Measurements from ENCODE around the gene ZNF74.

Gene ZNF74

GRCh38 chr22:20430720-20431510 lies 37.0 kb downstream of the ZNF74 start:
- no peak for DNase-seq (ENCODE audit: low read depth in 2 of 2, low spot score in 1 of 2)

DNA sequence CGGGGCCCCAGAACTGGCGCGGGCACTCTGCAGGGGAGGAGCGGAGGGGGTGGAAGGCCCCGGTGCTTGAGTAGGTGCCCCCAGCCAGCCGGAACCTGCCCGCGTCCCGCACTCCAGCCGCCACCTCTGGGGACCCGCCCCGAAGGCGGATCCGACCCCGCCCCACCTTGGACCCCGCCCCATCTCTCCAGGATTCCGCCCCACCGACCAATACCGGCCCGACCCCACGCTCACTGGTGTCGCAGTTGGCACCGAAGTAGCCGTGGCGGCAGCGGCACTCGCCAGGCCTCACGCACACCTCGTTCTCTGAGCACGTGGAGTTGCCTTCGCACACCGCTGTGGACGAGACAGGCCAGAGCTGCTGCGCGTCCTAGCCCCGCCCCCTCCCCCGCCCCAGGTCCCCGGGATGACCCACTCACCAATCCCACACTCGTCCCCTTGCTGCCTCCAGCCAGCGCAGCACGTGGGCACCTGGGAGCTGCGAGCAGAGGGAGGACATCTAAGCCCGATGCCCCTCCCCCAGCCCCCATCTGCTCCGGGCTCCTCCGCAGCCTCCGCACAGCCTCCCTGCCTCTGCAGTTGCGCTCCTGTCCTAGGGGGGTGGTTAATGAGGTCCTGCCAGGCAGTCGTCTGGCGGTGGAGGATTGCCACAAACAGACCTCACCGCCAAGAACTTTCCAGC lies 37.7 kb downstream of the ZNF74 start:
- DNase-seq (ENCODE audit: low read depth in 2 of 2, low spot score in 1 of 2), result no peak

- no peak for DNase-seq (ENCODE audit: low read depth in 2 of 2, low spot score in 1 of 2)
These were observed 38.3 kb downstream of the ZNF74 start for GRCh38 chr22:20432244-20432686.

- no peak for DNase-seq (ENCODE audit: low read depth in 2 of 2, low spot score in 1 of 2)
These were observed 39.2 kb downstream of the ZNF74 start for GRCh38 chr22:20433191-20433590.

GRCh38 chr22:20433686-20434241 lies 39.8 kb downstream of the ZNF74 start:
- no peak for DNase-seq (ENCODE audit: low read depth in 2 of 2, low spot score in 1 of 2)

GRCh38 chr22:20434264-20434751 lies 40.4 kb downstream of the ZNF74 start:
- no peak for DNase-seq (ENCODE audit: low read depth in 2 of 2, low spot score in 1 of 2)

- no peak for DNase-seq (ENCODE audit: low read depth in 2 of 2, low spot score in 1 of 2)
These were observed 40.8 kb downstream of the ZNF74 start for GRCh38 chr22:20434773-20435172.

DNA sequence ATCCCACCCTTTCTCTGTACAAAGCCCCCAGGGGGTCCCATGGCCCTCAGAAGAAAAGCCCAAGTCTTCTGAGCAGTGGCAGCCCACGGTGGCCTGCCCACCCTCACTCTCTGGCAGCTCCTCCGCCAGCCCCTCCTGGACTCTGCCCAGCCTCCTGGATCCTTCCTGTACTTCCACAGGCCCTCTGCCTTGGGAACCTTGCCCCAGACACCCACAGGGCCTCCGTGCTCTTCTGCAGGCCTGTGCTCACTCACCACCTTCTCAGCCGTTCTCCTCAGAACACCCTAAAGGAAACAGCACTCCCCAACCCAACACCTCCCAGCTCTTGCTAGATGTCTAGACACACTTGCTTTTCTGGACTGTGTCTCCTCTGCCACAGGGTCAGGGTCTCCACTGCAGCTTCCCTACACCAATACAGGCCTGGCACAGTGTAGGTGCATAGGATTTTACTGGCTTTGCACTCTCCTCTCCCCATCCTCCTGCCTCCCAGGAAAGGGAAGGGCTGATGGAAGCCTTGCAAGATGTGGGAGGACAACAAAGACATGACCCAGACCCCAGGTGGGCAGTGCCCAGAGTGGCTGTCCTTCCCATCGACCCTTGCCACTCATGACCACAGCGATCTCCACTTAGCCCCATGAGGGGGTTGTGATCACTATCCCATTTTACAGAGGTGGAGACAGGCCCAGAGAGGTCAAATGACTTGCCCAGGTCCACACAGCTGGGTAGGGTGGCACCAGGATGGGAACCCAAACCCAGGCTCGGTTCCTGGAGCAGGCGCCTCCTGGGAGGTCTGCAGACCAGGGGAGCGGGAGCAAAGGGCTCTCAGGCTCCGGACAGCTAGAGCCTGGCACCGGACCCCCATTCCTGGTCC lies 41.7 kb downstream of the ZNF74 start:
- DNase-seq (ENCODE audit: low read depth in 2 of 2, low spot score in 1 of 2), result no peak

DNA sequence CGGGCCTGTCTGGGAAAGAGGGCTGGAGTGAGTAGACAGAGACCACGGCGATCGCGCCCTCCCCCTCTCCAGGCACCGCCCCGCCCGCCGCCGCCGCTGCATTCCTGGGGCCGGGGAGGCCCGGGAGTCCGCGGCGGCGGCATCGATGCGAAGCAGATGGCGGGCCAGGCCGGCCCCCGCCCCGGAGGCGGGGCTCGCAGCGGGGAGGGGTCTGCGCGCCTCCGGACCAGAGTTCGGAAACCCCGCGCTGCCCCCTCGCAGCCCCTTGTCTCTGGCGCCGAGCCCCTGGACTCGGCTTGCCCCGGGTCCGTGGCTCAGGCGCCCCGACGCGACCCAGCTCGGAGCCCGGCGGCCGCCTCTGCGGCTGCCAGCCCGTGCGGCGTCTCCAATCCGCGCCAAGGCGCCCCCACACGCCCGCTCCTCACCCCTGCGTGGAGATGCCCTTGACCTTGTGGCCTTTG lies 42.4 kb downstream of the ZNF74 start:
- DNase-seq (ENCODE audit: low read depth in 2 of 2, low spot score in 1 of 2), result no peak

DNA sequence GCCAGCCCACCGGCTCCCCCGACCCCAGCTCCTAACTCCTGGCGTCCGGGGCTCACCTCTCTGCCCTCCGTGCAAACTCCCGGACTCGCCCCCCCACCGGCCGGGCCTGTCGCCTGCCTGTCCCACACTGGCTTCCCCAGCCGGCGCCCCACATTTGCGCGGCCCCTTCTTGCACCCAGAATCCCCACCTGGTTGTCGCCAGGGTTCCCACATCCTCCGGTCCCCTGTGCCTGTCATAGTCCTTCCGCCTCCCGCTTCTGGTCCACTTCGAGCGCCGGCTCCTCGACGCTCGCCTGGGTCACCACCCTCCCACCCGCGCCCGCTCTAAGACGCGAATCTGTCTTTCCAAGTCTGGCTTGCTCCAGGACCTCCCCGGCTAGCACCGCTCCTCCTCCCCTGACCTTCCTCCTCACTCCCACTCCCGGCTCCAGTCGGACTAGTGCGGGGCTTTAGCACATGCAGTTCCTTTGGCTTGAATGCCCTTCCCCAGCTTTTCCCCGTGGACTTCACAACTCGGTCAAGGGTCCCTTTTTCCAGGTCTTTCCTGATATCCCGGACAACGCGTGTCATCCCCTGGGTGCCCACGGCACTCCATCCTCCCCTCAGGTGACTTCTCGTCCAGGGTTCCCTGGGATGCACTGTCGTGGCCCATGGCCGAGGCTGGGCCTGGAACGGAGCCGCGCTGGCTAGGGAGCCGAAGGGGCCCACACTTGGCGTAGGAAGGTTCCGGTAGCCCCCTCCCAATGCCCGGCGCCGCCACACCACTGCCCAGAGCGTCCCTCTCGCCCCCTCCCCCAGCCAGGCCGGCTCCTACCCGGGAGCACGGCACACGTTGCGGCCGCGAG lies 43.0 kb downstream of the ZNF74 start:
- DNase-seq (ENCODE audit: low read depth in 2 of 2, low spot score in 1 of 2), result no peak

DNA sequence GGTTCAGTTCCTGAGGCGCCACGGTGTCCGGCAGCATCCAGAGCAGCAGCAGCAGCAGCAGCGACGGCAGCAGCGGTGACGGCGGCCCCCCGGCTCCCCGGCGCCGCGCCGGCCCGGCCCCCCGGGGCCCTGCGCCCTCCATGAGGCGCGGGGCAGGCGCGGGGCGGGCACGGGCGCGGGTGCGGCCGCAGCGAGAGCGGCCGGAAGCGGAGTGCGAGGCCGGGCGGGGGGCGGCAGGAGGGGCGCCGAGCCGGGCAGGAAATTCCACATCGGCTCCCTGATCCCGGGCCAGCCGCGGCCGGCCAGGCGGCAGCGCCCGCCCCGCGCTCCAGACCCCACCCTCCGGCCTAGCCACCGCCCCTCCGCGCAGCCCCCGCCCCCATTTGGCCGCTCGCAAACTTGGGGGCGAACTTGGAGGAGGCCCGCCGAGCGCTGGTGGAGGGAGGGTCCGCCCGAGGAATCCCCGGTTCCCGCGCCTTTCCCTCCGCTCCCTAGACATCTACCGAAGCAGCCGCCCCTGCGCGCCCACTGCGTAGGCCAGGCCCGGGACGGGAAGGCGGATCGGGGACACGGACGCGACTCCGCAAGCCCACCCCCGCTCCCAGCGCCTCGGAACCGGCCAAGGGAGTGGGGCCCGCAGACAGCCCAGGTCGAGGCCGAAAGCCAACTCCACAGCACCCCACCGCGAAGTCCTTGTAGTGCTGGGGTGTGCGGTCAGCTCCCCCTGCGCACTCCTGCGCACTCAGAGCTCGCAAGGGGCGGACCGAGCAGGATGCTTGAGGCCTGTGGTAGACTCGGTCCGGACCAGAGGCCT lies 43.9 kb downstream of the ZNF74 start, which contains the start of gene SCARF2:
Gene SCARF2, minus strand, starts transcription at position 213 of the 814 bp plus-strand sequence. Its CDS starts 71 bp downstream, at position 142.
- no peak for DNase-seq (ENCODE audit: low read depth in 2 of 2, low spot score in 1 of 2)

GRCh38 chr22:20438427-20438677 lies 44.4 kb downstream of the ZNF74 start:
- no peak for DNase-seq (ENCODE audit: low read depth in 2 of 2, low spot score in 1 of 2)

- no peak for DNase-seq (ENCODE audit: low read depth in 2 of 2, low spot score in 1 of 2)
These were observed 44.9 kb downstream of the ZNF74 start for GRCh38 chr22:20438678-20439492.

GRCh38 chr22:20439556-20439927 lies 45.6 kb downstream of the ZNF74 start:
- DNase-seq (ENCODE audit: low read depth in 2 of 2, low spot score in 1 of 2), result no peak

DNA sequence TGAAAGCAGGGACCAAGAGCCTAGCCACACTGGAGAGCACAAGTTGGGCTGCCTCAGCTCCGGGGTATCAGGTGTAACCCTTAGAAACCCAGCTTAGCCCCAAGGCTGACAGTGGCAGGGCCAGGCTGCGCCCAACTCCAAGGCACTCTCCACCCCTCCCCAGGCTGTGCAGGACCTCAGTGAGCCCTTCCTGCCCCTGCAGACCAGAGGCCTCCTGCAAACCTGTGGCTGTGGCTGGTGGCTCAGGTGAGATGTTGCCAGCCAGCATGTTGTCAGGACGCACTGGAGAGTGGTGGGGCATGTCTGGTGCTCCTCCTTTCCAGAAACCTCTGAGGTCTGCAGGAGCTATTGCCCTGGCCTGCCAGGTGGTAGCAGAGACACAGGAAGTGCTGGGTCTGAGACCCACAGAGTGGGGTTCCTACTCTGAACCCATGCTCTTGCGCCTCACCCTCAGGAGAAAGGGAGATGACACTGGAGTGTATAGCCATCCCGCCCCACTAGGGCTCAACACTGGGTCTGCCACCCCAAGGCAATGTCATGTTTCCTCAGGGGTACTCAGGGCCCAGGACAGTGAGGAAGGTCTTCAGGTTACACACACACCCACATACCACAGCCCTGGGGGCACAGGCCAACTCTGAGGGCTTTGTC lies 46.1 kb downstream of the ZNF74 start:
- no peak for DNase-seq (ENCODE audit: low read depth in 2 of 2, low spot score in 1 of 2)

DNA sequence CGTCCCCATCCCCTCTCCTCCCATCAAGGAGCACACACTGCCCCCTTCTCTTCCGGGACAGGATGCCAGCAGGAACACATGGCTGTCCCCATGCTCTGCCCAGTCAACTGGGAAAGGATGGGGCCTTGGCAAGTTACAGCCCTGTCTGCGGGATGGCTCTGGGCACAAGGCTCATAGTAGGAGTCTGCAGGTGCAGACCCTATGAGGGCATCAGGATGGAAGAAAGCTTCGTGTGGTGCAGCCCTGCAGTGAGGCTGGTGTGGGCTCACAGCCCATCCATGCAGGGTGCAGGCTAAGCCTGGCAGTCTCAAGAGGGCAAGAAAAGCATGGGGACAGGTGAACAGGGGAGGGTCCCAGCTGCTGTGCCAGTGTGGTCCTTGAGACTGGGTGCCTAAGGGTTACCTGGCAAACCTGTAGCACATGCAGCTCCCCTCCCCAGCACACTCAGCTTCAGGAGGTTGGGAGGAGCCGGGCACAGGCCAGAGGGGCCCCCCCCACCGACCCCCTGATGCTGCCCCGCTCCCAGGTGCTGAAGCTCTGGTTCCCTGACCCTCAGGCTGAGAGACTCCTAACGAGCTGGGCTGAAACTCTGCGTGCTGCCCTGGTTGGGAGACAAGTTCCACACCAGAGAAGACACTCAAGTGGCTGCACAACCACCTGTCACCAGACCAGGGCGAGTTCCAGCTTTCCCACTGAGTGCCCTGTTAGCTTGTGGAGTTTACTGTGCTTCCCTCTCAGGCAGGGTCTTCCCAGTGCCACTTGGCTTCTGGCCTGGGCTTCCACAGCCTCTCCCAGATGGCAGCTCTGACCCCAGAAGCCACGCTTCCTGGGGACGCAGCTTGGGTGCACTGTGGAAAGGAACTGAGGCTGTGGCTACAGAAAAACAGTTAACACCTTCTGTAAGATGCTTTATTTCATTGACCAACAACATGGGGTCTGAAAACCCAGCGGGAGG lies 47.0 kb downstream of the ZNF74 start:
- no peak for DNase-seq (ENCODE audit: low read depth in 2 of 2, low spot score in 1 of 2)

Measured in stimulated activated CD8-positive, alpha-beta memory T cell treated with anti-CD3 and anti-CD28 coated beads, Interleukin-4, amount 100 ng/mL, for 4 hours (primary cell).